ENCODE data around the gene PCDHGB6.

GRCh38 chr5:141413540-141414069 lies 5.8 kb downstream of the PCDHGB6 start:
- TF ChIP-seq, protein P1, sequence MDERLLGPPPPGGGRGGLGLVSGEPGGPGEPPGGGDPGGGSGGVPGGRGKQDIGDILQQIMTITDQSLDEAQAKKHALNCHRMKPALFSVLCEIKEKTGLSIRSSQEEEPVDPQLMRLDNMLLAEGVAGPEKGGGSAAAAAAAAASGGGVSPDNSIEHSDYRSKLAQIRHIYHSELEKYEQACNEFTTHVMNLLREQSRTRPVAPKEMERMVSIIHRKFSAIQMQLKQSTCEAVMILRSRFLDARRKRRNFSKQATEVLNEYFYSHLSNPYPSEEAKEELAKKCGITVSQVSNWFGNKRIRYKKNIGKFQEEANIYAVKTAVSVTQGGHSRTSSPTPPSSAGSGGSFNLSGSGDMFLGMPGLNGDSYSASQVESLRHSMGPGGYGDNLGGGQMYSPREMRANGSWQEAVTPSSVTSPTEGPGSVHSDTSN (CRISPR knock-in tag; IDR thresholded peaks at IDR 0.05; ENCODE audit: low read depth): no peak
- TF ChIP-seq, protein P1 (tag; conservative IDR thresholded peaks at IDR 0.05; ENCODE audit: low read depth): no peak
- TF ChIP-seq ESRRA (IDR thresholded peaks at IDR 0.05; ENCODE audit: borderline replicate concordance, low read depth) (no peak), CREM (IDR thresholded peaks at IDR 0.05; ENCODE audit: low read depth) (no peak)

Data from K562 (cell line).